ENCODE data around the gene MADD. TPM values are rescaled to one million over a fixed set of nuclear protein-coding genes. Genes with fewer than 3 reads are reported as not detected.

Gene MADD
- total RNA-seq, 1 experiment from 2014 or later: 41.0 TPM

GRCh38 chr11:47268448-47269001 lies 1.4 kb upstream of the MADD start:
- Histone ChIP-seq H2BK15ac (ENCODE audit: low read depth, low read length) (no peak overlapping the region), H3K14ac (ENCODE audit: insufficient read depth, low read length) (no peak overlapping the region), H2BK5ac (ENCODE audit: insufficient read length, low read length) (no peak overlapping the region), H3K23ac (ENCODE audit: insufficient read length, low read depth, low read length) (no peak overlapping the region), H3K4ac (ENCODE audit: low read depth, low read length) (no peak overlapping the region), H3K27me3 (ENCODE audit: insufficient read depth, low read length) (no peaks in the 10 kb centered on the region), H3K9me3 (ENCODE audit: control insufficient read depth, low read depth, low read length) (no peaks in the 10 kb centered on the region), H3T11ph (ENCODE audit: low read length) (no peak overlapping the region), H4K20me1 (ENCODE audit: control insufficient read depth, insufficient read depth, insufficient read length) (no peaks in the 10 kb centered on the region), H2AFZ (ENCODE audit: low read length) (no peak overlapping the region), H3K79me2 (ENCODE audit: insufficient read depth, low read length) (peaks cover 12% of the 10 kb centered on the region; the same call in 1 of the 2 replicates), H3K9ac (ENCODE audit: extremely low read depth, insufficient read length, low read length) (no peak overlapping the region), H4K5ac (ENCODE audit: insufficient read length, low read depth, low read length) (no peak overlapping the region), H4K91ac (ENCODE audit: insufficient read length, low read depth, low read length) (no peak overlapping the region), H2AK5ac (ENCODE audit: insufficient read length, low read length) (no peak overlapping the region), H3K27ac (ENCODE audit: insufficient read length, low read depth, low read length) (peak overlapping the region; percentile 8), H3K56ac (ENCODE audit: insufficient read length, low read depth, low read length) (no peak overlapping the region), H2BK12ac (ENCODE audit: insufficient read length, low read depth, low read length) (no peak overlapping the region), H2BK120ac (ENCODE audit: low read depth, low read length, poor library complexity, severe bottlenecking) (no peak overlapping the region), H3K79me1 (ENCODE audit: insufficient read depth, low read depth, low read length, poor library complexity, severe bottlenecking) (no peaks in the 10 kb centered on the region), H4K8ac (replicated peaks; ENCODE audit: insufficient read length, low read depth, low read length) (no peak overlapping the region), H3K4me1 (ENCODE audit: insufficient read depth, low read length) (peaks cover 7% of the 10 kb centered on the region; the same call in 1 of the 2 replicates), H3K4me2 (ENCODE audit: insufficient read depth, insufficient read length, low read length) (peak overlapping the region; percentile 54), H3K23me2 (ENCODE audit: insufficient read length, low read depth, low read length, poor library complexity, severe bottlenecking) (peaks cover 13% of the 10 kb centered on the region), H2BK20ac (ENCODE audit: low read depth, low read length, poor library complexity, severe bottlenecking) (no peak overlapping the region), H3K18ac (ENCODE audit: insufficient read length, low read depth, low read length) (no peak overlapping the region)
- no peak for TF ChIP-seq CTCF (conservative IDR thresholded peaks at IDR 0.05)
- WGBS (ENCODE audit: extremely low coverage, insufficient read length, low lambda C conversion rate): no CpG with 5 or more reads among the region's 13 CpGs
- DNase-seq: no peak
- peaks cover 40 to 41% of the 10 kb centered on the region in 2 experiments for H3K4me1 Mint-ChIP-seq
- no peaks in the 10 kb centered on the region for H3K27me3 Mint-ChIP-seq (ENCODE audit: low read depth)
- H3K9me3 Mint-ChIP-seq: no peaks in the 10 kb centered on the region
- H3K27ac Mint-ChIP-seq: peak overlapping the region; percentile 80 to 98 (median 97)
- peak overlapping the region; percentile 84 to 91 for H3K4me3 Mint-ChIP-seq
- H3K36me3 Mint-ChIP-seq (ENCODE audit: insufficient read depth in 1 of 3, low read depth in 3 of 3): peaks cover 0 to 6% (median 0%) of the 10 kb centered on the region in 3 experiments; a peak in 3 of 7 replicates
